Measurements from ENCODE around the gene HNRNPL.
"Not testable (repeated sequence)": the region's sequence is repeated elsewhere in the genome, so short reads cannot be mapped to it uniquely, and the experiment has no call there.

HNRNPL gene

DNA sequence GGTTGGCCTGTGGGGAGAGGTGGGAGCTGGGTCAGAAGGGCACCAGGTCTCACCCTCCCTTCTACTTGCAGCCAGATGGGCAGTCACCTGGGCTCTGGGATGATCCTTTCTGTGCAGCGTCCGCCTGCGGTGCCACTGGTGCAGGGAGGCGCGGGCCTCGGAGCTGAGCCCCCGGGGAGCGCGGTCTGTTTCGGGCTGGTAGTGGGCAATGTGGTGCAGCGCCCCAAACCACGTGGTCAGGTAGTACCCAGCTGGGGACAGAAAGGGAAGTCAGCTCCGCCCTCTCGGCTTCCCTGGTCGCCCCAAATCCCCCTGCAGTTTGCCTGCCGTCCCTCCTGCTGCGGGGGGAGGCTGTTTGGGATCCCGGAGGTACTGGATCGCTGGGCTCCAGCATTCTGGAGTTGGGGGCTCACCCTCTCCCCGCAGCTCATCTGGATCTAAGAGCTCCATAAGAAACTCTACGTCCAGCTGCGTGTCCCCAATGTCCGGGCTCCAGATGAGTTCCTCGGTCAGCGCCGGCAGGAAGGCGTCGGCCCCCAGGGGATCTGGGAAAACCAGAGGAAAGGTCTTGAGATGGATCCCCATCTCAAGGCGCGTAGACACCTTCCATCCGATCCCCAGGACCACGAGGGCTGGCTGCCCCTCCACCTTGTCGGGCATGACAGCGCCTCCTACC lies 19.5 kb upstream of the HNRNPL start:
- peak; percentile 12 to 44 for DNase-seq

DNA sequence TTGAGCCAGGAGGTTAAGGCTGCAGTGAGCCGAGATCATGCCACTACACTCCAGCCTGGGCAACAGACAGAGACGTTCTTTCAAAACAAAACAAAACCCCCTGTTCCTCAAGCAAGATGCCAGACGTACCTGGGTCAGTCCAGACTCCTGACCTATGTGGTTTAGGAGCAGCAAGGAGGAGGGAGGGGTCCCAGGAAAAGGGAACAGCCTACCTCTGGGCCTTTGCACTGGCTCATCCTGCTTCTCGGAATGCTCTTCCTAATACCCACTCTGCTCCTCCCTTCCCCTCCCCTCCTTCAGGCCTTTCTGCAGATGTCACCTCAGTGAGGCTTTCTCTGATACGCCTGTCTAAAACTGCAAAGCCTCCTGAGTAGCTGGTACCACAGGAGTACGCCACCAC lies 18.8 kb upstream of the HNRNPL start:
- DNase-seq: no peak

DNA sequence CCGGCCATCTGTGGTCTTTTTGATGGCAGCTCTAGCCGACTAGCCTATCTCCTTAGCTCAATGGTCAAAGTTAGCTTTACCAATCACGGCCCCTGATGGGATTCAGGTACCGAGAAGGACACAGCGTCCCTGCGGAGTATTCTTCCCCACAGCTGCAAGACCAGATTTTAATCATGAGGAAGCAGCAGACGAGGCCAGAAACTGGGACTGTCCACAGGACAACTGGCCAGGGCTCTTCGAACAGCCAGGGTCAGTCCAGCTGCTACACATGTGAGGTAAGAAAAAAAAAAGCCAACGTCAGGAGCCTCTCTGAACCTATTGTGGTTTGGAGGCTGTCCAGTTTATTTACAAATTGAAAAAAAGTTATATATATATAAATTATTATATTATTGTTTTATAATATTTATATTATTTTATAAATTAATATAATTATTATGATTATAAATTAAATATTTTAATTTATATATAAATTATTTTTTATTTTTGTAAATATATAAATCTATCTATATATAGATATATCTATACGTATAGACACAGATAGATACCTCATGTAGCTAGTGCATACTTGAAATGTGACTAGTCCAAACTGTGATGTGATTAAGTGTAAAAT lies 17.5 kb upstream of the HNRNPL start:
- no peak for DNase-seq

GRCh38 chr19:38862321-38863059 lies 12.7 kb upstream of the HNRNPL start:
- DNase-seq: peak in 1 of 2 experiments; percentile 83

GRCh38 chr19:38861368-38861767 lies 11.6 kb upstream of the HNRNPL start:
- no peak for DNase-seq

DNA sequence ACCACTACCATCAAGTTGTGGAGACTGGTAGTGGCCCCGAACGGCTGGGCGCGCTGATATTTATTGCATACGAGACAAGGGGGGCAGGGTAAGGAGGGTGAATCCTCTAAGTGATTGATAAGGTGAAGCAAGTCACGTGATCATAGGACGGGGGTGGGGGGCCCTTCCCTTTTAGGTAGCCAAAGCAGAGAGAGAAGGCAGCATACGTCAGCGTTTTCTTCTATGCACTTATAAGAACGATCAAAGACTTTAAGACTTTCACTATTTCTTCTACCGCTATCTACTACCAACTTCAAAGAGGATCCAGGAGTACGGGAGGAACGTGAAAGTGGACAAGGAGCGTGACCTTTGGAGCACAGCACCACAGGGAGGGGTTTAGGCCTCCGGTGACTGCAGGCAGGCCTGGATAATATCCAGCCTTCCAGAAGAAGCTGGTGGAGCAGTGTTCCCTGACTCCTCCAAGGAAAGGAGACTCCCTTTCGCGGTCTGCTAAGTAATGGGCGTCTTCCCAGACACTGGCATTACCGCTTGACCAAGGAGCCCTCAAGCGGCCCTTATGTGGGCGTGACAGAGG lies 9.9 kb upstream of the HNRNPL start:
- not testable (repeated sequence) for DNase-seq

- no peak for DNase-seq
Measured at GRCh38 chr19:38856813-38857212, 7.0 kb upstream of the HNRNPL start.

DNA sequence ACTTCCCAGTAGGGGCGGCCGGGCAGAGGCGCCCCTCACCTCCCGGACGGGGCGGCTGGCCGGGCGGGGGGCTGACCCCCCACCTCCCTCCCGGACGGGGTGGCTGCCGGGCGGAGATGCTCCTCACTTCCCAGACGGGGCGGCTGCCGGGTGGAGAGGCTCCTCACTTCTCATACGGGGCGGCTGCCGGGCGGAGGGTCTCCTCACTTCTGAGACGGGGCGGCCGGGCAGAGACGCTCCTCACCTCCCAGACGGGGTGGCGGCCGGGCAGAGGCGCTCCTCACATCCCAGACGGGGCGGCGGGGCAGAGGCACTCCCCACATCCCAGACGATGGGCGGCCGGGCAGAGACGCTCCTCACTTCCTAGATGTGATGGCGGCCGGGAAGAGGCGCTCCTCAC lies 6.0 kb upstream of the HNRNPL start:
- DNase-seq: not testable (repeated sequence)

GRCh38 chr19:38854961-38855360 lies 5.2 kb upstream of the HNRNPL start:
- DNase-seq: not testable (repeated sequence)

DNA sequence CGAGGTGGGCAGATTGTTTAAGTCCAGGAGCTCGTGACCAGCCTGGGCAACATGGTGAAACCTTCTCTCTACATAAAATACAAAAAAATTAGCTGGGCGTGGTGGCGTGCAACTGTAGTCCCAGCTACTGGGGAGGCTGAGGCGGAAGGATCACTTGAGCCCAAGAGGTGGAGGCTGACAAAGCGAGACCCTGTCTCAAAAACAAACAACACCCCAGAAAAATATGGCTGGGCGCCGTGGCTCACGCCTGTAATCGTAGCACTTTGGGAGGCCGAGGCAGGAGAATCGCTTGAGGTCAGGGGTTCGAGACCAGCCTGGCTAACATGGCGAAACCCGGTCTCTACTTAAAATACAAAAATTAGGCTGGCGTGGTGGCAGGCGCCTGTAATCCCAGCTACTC lies 3.4 kb upstream of the HNRNPL start:
- no peak for DNase-seq

GRCh38 chr19:38852231-38853044 lies 2.7 kb upstream of the HNRNPL start:
- no peak for DNase-seq

GRCh38 chr19:38851622-38852230 lies 1.9 kb upstream of the HNRNPL start:
- DNase-seq: peak; percentile 86 to 89

DNA sequence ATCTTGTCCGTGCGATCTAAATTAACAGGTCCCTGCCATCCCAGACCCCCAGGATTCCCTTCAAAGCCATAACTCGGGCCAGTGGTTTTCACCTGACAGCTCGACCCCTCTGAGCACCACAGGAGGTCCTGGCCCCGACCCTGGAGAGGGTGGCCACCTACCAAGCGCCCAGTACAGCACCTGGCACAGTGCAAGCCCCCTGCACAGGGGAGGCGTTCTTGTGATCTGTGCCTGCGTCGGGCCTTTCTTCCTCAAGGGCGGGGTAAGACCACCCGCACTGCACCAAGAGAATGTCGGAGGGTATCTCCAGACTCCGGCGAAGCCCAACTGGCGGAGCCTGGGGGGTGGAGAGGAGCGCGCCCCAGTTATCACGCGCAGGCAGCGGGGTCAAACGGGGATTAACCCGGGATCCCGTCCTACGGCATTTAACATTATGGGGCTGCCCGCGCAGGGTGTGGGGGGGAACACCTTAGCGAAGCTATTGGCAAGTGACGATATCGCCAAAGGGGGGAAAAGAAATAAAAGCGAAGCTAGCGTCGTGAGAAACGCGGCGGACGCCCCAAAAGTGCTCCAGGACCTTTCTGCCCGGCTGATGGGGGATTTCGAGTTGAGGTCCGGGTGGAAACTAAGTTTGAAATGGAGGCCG lies 1.3 kb upstream of the HNRNPL start:
- peak in 1 of 2 experiments; percentile 38 for DNase-seq

GRCh38 chr19:38850436-38850975 lies 720 bp upstream of the HNRNPL start:
- no peak for DNase-seq

DNA sequence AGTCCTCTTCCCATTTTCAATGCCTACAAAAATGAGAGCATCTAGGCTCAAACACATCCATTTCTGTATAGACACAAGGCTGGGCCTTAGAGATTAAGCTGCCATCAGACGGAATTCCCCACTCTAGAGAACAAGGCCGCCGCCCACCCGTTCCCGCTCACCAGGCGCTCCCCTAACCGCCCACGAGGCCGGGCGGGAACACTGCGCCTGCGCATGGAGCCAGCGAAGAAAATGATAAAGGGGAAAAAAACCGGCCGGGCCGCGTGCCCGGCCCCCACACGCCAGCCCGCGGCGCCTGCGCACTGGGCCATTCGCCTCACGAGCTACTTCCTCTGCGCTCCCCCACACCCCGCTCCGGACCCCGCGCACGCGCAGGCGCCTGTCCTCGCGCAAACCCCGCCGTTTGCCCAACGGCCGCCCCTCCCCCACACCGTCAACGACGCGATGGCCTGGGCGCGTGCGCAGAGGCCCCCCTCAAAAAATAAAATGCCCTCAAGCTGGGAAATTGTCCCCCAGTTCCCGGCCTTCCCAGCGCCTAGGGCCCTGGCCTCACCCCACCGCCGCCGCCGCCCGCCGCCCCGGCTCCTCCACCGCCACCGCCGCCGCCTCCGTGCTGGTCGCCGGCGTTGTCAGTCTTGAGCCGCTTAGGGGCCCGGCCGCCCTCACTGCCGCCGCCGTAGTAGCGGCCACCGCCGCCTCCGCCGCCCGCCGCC lies 483 bp downstream of the HNRNPL start:
- DNase-seq: peak; percentile 95 to 97

DNA sequence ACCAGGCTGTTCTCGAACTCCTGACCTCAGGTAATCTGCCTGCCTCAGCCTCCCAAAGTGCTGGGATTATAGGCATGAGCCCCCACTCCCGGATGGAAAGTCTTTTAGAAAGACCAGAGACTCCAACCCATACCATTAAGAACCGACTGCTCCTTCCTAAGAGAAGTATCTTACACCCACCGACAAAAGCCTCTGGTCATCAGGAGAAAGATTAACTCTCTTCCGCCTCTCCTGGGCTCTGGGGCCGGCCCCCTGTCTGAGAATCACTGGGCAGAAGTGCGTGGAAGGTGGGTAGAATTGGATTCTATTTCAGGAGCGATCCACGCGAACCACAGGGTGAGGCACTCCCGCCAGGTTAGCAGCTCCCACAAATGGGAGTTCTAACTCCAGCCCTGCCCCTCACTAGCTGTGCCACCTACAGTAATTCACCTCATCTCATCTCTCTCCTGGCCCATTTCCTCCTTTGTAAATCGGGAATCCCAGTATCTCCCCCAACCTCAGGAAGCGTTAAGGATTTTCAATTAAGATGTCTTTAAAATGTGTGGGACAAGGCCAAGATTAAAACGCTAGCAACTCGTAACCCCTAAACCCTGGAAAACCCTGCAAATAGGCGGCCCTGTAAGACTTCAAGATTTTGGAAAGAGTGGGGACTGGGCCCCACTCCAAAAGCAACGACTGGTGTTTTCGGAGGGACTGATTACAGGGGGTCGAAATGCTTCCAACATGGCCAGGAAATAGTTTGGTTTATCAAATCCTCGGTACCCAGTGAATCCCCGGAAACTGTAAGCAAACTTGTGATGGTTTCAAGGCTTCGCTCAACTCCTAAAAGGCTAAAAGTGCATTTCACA lies 1.3 kb downstream of the HNRNPL start:
- no peak for DNase-seq

GRCh38 chr19:38846097-38846496 lies 3.7 kb downstream of the HNRNPL start:
- no peak for DNase-seq

GRCh38 chr19:38845374-38846024 lies 4.3 kb downstream of the HNRNPL start:
- no peak for DNase-seq

GRCh38 chr19:38844093-38844686 lies 5.6 kb downstream of the HNRNPL start:
- DNase-seq: no peak

Data from NCI-H2081 (cell line).